GM23338 (cell line): Measurements from ENCODE around the gene CASP8. TPM values are rescaled to one million over a fixed set of nuclear protein-coding genes. Genes with fewer than 3 reads are reported as not detected.

Experiments used
- CREB1 ChIP-seq: fragments of 250-450 bp; sonication (Bioruptor Pico); IDR thresholded peaks from 2 replicates; pipeline ENCODE4 v1.5.0; 2020; ENCODE audit warnings: low read depth, mild to moderate bottlenecking, moderate library complexity
- CTCF ChIP-seq, 2 experiments: fragments of 200-600 bp in 1 of 2; sonication (generic) in 1 of 2; conservative IDR thresholded peaks; 2 replicates each; pipeline versions ENCODE4 v1.5.1 to v1.6.1; 2016 to 2017; ENCODE audit warnings: antibody characterized with exemption in 2 of 2, low read depth in 2 of 2, mild to moderate bottlenecking in 2 of 2, moderate library complexity in 1 of 2
- ETS1 ChIP-seq: IDR thresholded peaks from 2 replicates; pipeline ENCODE4 v1.6.1; 2016; ENCODE audit warnings: antibody characterized with exemption
- REST ChIP-seq: IDR thresholded peaks from one replicate; pipeline ENCODE4 v1.6.1; 2018; ENCODE audit warnings: antibody characterized with exemption; ENCODE audit not compliant: unreplicated experiment
- ZNF462 ChIP-seq: fragments of 250-450 bp; sonication (Bioruptor Pico); IDR thresholded peaks from 2 replicates; pipeline ENCODE4 v1.5.0; 2020; ENCODE audit warnings: mild to moderate bottlenecking, moderate library complexity
- polyA plus RNA-seq: library from polyadenylated mRNA; unstranded; fragments of >200 nt; fragmentation: Nextera tagmentation; extraction: Ambion mirVana; gene quantifications from 2 replicates; pipeline ENCODE4 v1.2.1, GENCODE V29; 2016
- total RNA-seq: library from RNA; depleted of rRNA; stranded (reverse); fragments of >200 nt; shearing (Covaris generic); gene quantifications from 2 replicates; pipeline ENCODE4 v1.2.3, GENCODE V29; 2014

Gene CASP8
- total and polyA plus RNA-seq, 2 experiments from 2014 or later, result 2.3 to 3.6 TPM

GRCh38 chr2:201249889-201250288, 10.4 kb upstream of the CASP8 start (continued):
- TF ChIP-seq ZNF462 (CRISPR knock-in tag) (no peak), REST (no peak), CTCF (conservative IDR thresholded peaks at IDR 0.05; ENCODE audit: low read depth in 2 of 2) (no peak), ETS1 (no peak), CREB1 (CRISPR knock-in tag) (no peak)
